Measurements from ENCODE around the gene ZBTB20. TPM values are rescaled to one million over a fixed set of nuclear protein-coding genes. Genes with fewer than 3 reads are reported as not detected.

The ZBTB20 gene
- total RNA-seq, 6 experiments from 2014 or later = 36.7 to 59.4 (median 46.7) TPM

DNA sequence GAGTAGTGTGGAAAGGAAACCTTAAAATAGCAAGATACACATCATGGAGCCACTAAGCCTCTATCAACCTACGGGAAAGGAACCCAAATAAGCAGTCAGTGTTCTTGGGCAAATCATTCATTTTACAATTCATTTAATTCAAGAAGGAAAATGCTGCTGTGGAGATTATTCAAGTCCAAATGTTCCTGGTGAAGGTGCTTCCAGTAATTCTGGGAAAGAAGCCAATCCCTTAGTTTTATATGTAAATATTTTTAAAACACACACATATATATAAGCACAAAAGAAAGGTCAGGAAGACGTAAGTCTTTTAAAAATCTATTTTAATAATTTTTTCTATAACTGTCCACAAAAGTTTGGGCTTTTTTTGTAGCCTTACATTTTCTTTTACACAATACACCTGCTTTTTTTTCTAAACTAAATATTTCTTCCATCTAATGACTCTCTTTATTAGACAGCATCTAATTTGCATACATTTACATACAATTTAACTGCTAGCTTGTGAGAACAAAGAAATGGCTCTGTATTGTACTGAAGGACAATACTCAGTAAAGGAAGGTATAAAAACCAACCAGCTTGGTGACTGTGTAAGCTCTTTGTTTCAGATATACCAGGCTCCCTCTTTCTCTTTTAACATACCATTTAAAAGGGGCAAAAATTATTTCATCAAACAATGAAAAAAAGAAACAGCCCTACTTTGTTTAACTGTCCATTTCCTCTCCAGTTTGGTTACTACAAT, 269.5 kb downstream of the ZBTB20 start:
- 51% methylated on average over 2 of the region's 2 CpGs for WGBS (ENCODE audit: insufficient coverage, low coverage, low lambda C conversion rate, missing lambda C conversion rate)

GRCh38 chr3:114874522-114874971, 272.5 kb downstream of the ZBTB20 start:
- Histone ChIP-seq H3K27ac (peak overlapping the region in 2 of 3 donors; percentile 84), H3K27me3 (no peaks in the 10 kb centered on the region), H3K4me3 (no peak overlapping the region), H3K9me3 (no peaks in the 10 kb centered on the region), H3K36me3 (no peaks in the 10 kb centered on the region), H3K4me1 (peaks cover 0 to 56% (median 9%) of the 10 kb centered on the region in 4 donors)
- no peak for TF ChIP-seq POLR2A (IDR thresholded peaks at IDR 0.05)
- TF ChIP-seq, protein P1, sequence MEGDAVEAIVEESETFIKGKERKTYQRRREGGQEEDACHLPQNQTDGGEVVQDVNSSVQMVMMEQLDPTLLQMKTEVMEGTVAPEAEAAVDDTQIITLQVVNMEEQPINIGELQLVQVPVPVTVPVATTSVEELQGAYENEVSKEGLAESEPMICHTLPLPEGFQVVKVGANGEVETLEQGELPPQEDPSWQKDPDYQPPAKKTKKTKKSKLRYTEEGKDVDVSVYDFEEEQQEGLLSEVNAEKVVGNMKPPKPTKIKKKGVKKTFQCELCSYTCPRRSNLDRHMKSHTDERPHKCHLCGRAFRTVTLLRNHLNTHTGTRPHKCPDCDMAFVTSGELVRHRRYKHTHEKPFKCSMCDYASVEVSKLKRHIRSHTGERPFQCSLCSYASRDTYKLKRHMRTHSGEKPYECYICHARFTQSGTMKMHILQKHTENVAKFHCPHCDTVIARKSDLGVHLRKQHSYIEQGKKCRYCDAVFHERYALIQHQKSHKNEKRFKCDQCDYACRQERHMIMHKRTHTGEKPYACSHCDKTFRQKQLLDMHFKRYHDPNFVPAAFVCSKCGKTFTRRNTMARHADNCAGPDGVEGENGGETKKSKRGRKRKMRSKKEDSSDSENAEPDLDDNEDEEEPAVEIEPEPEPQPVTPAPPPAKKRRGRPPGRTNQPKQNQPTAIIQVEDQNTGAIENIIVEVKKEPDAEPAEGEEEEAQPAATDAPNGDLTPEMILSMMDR (IDR thresholded peaks at IDR 0.05) = no peak
- ATAC-seq (peak; percentile 19 to 48 (median 36)), DNase-seq (no peak)
- 15% methylated on average over 3 of the region's 3 CpGs for WGBS (ENCODE audit: insufficient coverage, low coverage, low lambda C conversion rate, missing lambda C conversion rate)
- intact Hi-C loops (cut with DNase I) = no loop called here

More for the DNA sequence above, 269.5 kb downstream of the ZBTB20 start:
- intact Hi-C loops (cut with DNase I) = no loop called here
- no peaks in the 10 kb centered on the region for H3K9me3 ChIP-seq
- H3K36me3 ChIP-seq = no peaks in the 10 kb centered on the region
- no peak for TF ChIP-seq POLR2A (IDR thresholded peaks at IDR 0.05)
- TF ChIP-seq, protein P1 (IDR thresholded peaks at IDR 0.05) = no peak
- no peak overlapping the region for H3K27ac ChIP-seq
- no peak for DNase-seq
- peaks cover 0 to 62% (median 23%) of the 10 kb centered on the region in 4 donors for H3K4me1 ChIP-seq
- ATAC-seq = no peak
- no peak overlapping the region for H3K4me3 ChIP-seq
- H3K27me3 ChIP-seq = no peaks in the 10 kb centered on the region

DNA sequence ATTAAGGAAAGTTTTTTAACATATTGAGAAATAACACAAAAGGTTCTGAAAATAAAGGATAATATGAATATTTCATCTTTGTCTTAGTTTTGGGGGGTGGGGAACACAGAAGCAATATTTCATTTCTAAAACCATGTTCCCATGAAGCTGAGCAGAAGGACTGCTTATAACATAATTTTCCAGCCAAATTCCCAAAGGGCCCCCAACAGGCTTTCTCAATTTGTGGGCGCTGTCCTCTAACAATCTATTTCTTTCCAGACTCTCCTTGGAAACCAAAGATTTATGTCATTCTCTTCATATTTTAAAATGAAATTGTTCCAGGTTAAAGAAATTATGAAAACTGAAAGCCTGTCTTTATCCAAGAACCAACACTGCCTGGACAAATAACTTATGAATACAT, 273.5 kb downstream of the ZBTB20 start:
- TF ChIP-seq, protein P1 (IDR thresholded peaks at IDR 0.05) = no peak
- TF ChIP-seq POLR2A (IDR thresholded peaks at IDR 0.05) = no peak
- intact Hi-C loops (cut with DNase I) = no loop called here
- H3K4me1 ChIP-seq = peaks cover 0 to 48% (median 7%) of the 10 kb centered on the region in 4 donors
- 100% methylated on average over 1 of the region's 1 CpG for WGBS (ENCODE audit: insufficient coverage, low coverage, low lambda C conversion rate, missing lambda C conversion rate)
- ATAC-seq (no peak), DNase-seq (no peak)
- H3K27ac ChIP-seq = peak overlapping the region; percentile 63 to 84 (median 84)
- H3K27me3 ChIP-seq = no peaks in the 10 kb centered on the region
- no peak overlapping the region for H3K4me3 ChIP-seq
- H3K36me3 ChIP-seq = no peaks in the 10 kb centered on the region
- H3K9me3 ChIP-seq = no peaks in the 10 kb centered on the region

- Histone ChIP-seq H3K36me3 (no peaks in the 10 kb centered on the region), H3K27ac (peak overlapping the region; percentile 63 to 84 (median 84)), H3K9me3 (no peaks in the 10 kb centered on the region), H3K4me1 (peaks cover 0 to 45% (median 7%) of the 10 kb centered on the region in 4 donors), H3K4me3 (peak overlapping the region in 2 of 3 donors; percentile 4 to 35), H3K27me3 (no peaks in the 10 kb centered on the region)
- no peak for DNase-seq
- 42% methylated on average over 1 of the region's 1 CpG for WGBS (ENCODE audit: insufficient coverage, low coverage, low lambda C conversion rate, missing lambda C conversion rate)
- ATAC-seq = peak; percentile 76 to 87 (median 81)
- TF ChIP-seq, protein P1 (IDR thresholded peaks at IDR 0.05) = no peak
- TF ChIP-seq POLR2A (IDR thresholded peaks at IDR 0.05) = no peak
- intact Hi-C loops (cut with DNase I) = no loop called here
These were observed 274.5 kb downstream of the ZBTB20 start for GRCh38 chr3:114872588-114872987.

Measured in right lobe of liver (tissue), 6 donors.